KMS-11 (cell line): ENCODE measurements around the gene FAM78A.
"Not testable (repeated sequence)": the region's sequence is repeated elsewhere in the genome, so short reads cannot be mapped to it uniquely, and the experiment has no call there.

Experiments
- H2AFZ ChIP-seq: fragments of 200-600 bp; sonication (generic); 2 replicates; pipeline ENCODE4 v1.6.1; 2016; ENCODE audit warnings: antibody characterized with exemption, mixed run types, low read depth
- H3K27ac ChIP-seq: fragments of 200-600 bp; sonication (generic); 2 replicates; pipeline ENCODE4 v1.6.1; 2016; ENCODE audit warnings: mild to moderate bottlenecking, mixed run types
- H3K27me3 ChIP-seq: fragments of 200-600 bp; sonication (generic); 2 replicates; pipeline ENCODE4 v1.6.1; 2017; ENCODE audit warnings: mild to moderate bottlenecking, low read depth, mixed run types, moderate library complexity; ENCODE audit not compliant: insufficient read depth
- H3K36me3 ChIP-seq: fragments of 200-600 bp; sonication (generic); 2 replicates; pipeline ENCODE4 v1.6.1; 2017; ENCODE audit warnings: mild to moderate bottlenecking, mixed run types; ENCODE audit not compliant: insufficient read depth
- H3K4me1 ChIP-seq: fragments of 200-600 bp; sonication (generic); 2 replicates; pipeline ENCODE4 v1.6.1; 2016; ENCODE audit warnings: mild to moderate bottlenecking, low read depth, mixed run types; ENCODE audit not compliant: poor library complexity, severe bottlenecking
- H3K4me2 ChIP-seq: fragments of 200-600 bp; sonication (generic); 2 replicates; pipeline ENCODE4 v1.7.0; 2016; ENCODE audit warnings: mild to moderate bottlenecking, mixed run types
- H3K4me3 ChIP-seq: fragments of 200-600 bp; sonication (generic); IDR thresholded peaks from 2 replicates; pipeline ENCODE4 v1.6.1; 2017; ENCODE audit warnings: low read depth, low read length, mixed read lengths; ENCODE audit not compliant: insufficient read depth
- H3K79me2 ChIP-seq: fragments of 200-600 bp; sonication (generic); 2 replicates; pipeline ENCODE4 v1.6.1; 2016; ENCODE audit warnings: low read depth, mixed run types; ENCODE audit not compliant: insufficient read depth
- H3K9ac ChIP-seq: fragments of 200-600 bp; sonication (generic); 2 replicates; pipeline ENCODE4 v1.6.1; 2016; ENCODE audit warnings: mild to moderate bottlenecking, mixed run types
- H4K20me1 ChIP-seq: fragments of 200-600 bp; sonication (generic); 2 replicates; pipeline ENCODE4 v1.6.1; 2016; ENCODE audit warnings: mild to moderate bottlenecking, mixed run types; ENCODE audit not compliant: insufficient read depth
- CTCF ChIP-seq: fragments of 200-600 bp; sonication (generic); conservative IDR thresholded peaks from 2 replicates; pipeline ENCODE4 v1.6.1; 2017; ENCODE audit warnings: low read depth, mild to moderate bottlenecking, antibody characterized with exemption, low read length, moderate library complexity, mixed read lengths

Gene FAM78A

GRCh38 chr9:131272212-131272611 is 4.1 kb downstream of the FAM78A start:
- Histone ChIP-seq H3K27me3 (peaks cover 9% of the 10 kb centered on the region; the same call in 1 of the 2 replicates), H3K9ac (no peak overlapping the region), H3K4me1 (peaks cover 24% of the 10 kb centered on the region), H2AFZ (no peak overlapping the region), H4K20me1 (no peaks in the 10 kb centered on the region), H3K79me2 (no peaks in the 10 kb centered on the region), H3K36me3 (no peaks in the 10 kb centered on the region), H3K4me2 (no peak overlapping the region), H3K27ac (no peak overlapping the region), H3K4me3 (no peak overlapping the region)
- no peak for TF ChIP-seq CTCF

GRCh38 chr9:131271506-131271931 is 4.8 kb downstream of the FAM78A start:
- H2AFZ ChIP-seq = no peak overlapping the region
- peaks cover 8% of the 10 kb centered on the region; the same call in 1 of the 2 replicates for H3K27me3 ChIP-seq
- no peak overlapping the region for H3K9ac ChIP-seq
- no peaks in the 10 kb centered on the region for H4K20me1 ChIP-seq
- no peak overlapping the region for H3K4me2 ChIP-seq
- H3K4me3 ChIP-seq = no peak overlapping the region
- peaks cover 24% of the 10 kb centered on the region for H3K4me1 ChIP-seq
- H3K79me2 ChIP-seq = no peaks in the 10 kb centered on the region
- H3K36me3 ChIP-seq = no peaks in the 10 kb centered on the region
- no peak for TF ChIP-seq CTCF
- H3K27ac ChIP-seq = no peak overlapping the region

- not testable (repeated sequence) for H4K20me1 ChIP-seq, H3K27me3 ChIP-seq, H3K4me2 ChIP-seq, H3K36me3 ChIP-seq, H2AFZ ChIP-seq, H3K4me3 ChIP-seq, H3K9ac ChIP-seq, H3K79me2 ChIP-seq, H3K27ac ChIP-seq
- H3K4me1 ChIP-seq = peaks cover 24% of the 10 kb centered on the region
Measured at GRCh38 chr9:131271016-131271273, 5.4 kb downstream of the FAM78A start.

GRCh38 chr9:131270171-131271015 is 5.9 kb downstream of the FAM78A start:
- Histone ChIP-seq H4K20me1 (no peaks in the 10 kb centered on the region), H3K4me2 (no peak overlapping the region; the same call in 1 of the 2 replicates), H2AFZ (no peak overlapping the region), H3K79me2 (no peaks in the 10 kb centered on the region), H3K36me3 (no peaks in the 10 kb centered on the region), H3K4me3 (no peak overlapping the region), H3K9ac (no peak overlapping the region), H3K4me1 (peaks cover 24% of the 10 kb centered on the region), H3K27me3 (no peaks in the 10 kb centered on the region), H3K27ac (no peak overlapping the region)
- no peak for TF ChIP-seq CTCF
